Stimulated activated CD8-positive, alpha-beta memory T cell treated with anti-CD3 and anti-CD28 coated beads, Interleukin-4, amount 100 ng/mL, for 1 hour (primary cell): ENCODE results near the gene EIF1B.

ENCODE experiments used
- DNase-seq, 2 donors: peaks; one replicate each; pipeline ENCODE4 v3.0.0-alpha.2; 2020; ENCODE audit warnings: low read depth in 2 of 2, low spot score in 1 of 2

EIF1B gene

DNA sequence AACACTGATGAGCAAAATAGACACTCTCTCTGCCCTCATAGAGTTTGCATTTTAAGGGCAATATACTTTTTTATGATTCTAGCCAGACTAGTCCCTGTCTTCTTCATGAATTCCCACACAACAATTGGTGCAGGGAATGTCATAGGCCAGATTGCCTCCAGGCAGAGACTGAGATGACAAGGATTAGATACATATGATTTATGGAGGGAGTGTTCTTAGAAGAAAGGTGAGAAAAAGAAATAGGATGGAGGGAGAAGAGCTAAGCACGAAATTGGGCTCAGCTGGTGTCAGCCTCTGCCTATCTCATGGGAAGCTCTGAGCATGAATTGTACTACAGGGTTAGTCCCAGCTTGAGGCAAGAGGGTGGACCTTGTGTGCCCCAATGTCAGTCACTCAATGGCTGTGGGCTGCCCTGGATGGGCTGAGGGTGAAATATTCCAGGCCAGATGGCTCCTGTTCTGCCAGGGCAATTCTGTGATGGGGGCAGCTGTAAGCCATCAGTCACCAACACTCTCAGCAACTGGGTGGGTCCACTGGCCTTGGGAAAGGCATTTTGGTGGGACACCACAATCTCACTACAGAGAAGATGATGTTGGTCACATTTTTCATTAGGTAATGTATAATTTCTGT lies 31.1 kb downstream of the EIF1B start:
- DNase-seq = no peak

- DNase-seq = no peak
These were observed 32.2 kb downstream of the EIF1B start for GRCh38 chr3:40341671-40342070.

DNA sequence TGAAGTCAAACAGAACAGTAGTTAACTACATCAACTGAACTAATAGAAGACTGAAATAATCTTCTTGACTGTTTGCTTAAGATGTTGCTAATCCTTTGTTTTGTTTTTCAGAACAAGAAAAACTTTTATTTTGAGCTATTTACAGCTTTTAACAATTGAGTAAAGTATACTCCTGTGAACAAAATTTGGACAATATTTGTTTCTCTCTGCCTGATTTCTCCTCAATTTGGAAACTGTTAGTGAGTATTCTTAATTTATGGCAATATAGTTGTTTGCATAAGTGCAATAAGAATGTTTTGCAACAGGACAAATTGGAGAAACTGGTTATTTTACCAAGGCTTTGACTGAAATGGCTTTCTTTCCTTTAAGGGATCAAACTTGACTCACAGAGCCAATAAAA lies 41.0 kb downstream of the EIF1B start:
- no peak for DNase-seq

DNA sequence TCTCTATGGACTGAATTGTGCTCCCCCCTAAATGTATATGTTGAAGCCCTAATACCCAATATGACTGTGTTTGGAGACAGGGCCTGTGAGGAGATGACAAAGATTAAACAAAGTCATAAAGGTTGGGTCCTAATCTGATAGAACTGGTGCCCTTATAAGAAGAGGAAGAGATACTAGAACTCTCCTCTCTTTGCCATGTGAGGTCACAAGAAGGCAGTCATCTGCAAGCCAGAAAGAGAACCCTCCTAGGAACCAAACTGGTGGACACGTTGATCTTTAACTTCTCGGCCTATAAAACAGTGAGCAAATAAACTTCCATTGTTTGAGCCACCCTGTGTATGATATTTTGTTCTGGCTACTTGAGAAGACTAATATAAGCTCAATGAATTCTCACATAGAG lies 45.9 kb downstream of the EIF1B start:
- no peak for DNase-seq

- DNase-seq = no peak
These were observed 48.9 kb downstream of the EIF1B start for GRCh38 chr3:40358454-40358853.
